HCT116 (cell line): ENCODE data around the gene PURA. TPM values are rescaled to one million over a fixed set of nuclear protein-coding genes. Genes with fewer than 3 reads are reported as not detected.

Source experiments
- ATAC-seq: fragments of 200-7000 bp; cut with Tn5 transposase; 2 replicates; pipeline ENCODE4 v1.9.1; 2020; ENCODE audit warnings: mild to moderate bottlenecking, moderate library complexity
- BruUV-seq: library from RNA; stranded (reverse); fragments of 400-500 nt; replicated peaks from 2 replicates; lab custom pipeline; 2021; lab: Mats Ljungman, UMichigan
- CTCF ChIA-PET: fragments of 300-600 bp; sonication (Branson Sonifier 250); formaldehyde crosslinking; loops from one replicate; lab custom pipeline; 2021; ENCODE audit warnings: antibody characterized with exemption; lab: Charles Lee
- POLR2A ChIA-PET: fragments of 300-600, 350-600 bp; sonication (Branson Sonifier 250); formaldehyde crosslinking; loops from one replicate; lab custom pipeline; 2021; ENCODE audit warnings: antibody characterized with exemption; lab: Charles Lee
- RAD21 ChIA-PET, 2 experiments: fragments of 300-600 bp; sonication (Branson Sonifier 250); formaldehyde crosslinking; loops; one replicate each; lab custom pipeline; 2023; ENCODE audit warnings: low total read pairs in 2 of 2; ENCODE audit not compliant: uncharacterized antibody in 2 of 2, unreplicated experiment in 2 of 2, low non-redundant PET in 1 of 2; lab: Charles Lee
- DNase-seq: peaks from one replicate; pipeline ENCODE4 v3.0.0-alpha.2; 2010; ENCODE audit warnings: low read depth, low spot score
- H2AFZ ChIP-seq: fragments of 200-600 bp; shearing (Covaris generic), sonication (generic); 2 replicates; pipeline ENCODE4 v1.6.1; 2017; ENCODE audit warnings: low read depth, mixed run types, mixed read lengths, antibody characterized with exemption, low read length; ENCODE audit not compliant: poor library complexity, severe bottlenecking
- H3K27ac ChIP-seq: 2 replicates; pipeline ENCODE4 v1.5.1; 2012; ENCODE audit warnings: low read depth, low read length
- H3K27me3 ChIP-seq: fragments of 200-600 bp; sonication (generic); 2 replicates; pipeline ENCODE4 v1.6.1; 2016; ENCODE audit warnings: mixed run types, low read length, mixed read lengths; ENCODE audit not compliant: insufficient read depth
- H3K36me3 ChIP-seq, 2 experiments: fragments of 200-500 bp in 1 of 2; fragments of 200-600 bp in 1 of 2; sonication (Bioruptor generic) in 1 of 2; sonication (generic) in 1 of 2; 2 replicates each; pipeline versions ENCODE4 v1.5.1 to v1.6.1; 2014 to 2016; ENCODE audit warnings: low read length in 2 of 2, inconsistent platforms in 1 of 2, mixed read lengths in 1 of 2, mixed run types in 1 of 2; ENCODE audit not compliant: insufficient read depth in 2 of 2, control insufficient read depth in 1 of 2
- H3K4me1 ChIP-seq, 2 experiments: fragments of 200-600 bp in 1 of 2; sonication (generic) in 1 of 2; 2 replicates each; pipeline versions ENCODE4 v1.5.1 to v1.6.1; 2012 to 2017; ENCODE audit warnings: low read length in 2 of 2, inconsistent platforms in 1 of 2, mild to moderate bottlenecking in 1 of 2, mixed read lengths in 1 of 2, mixed run types in 1 of 2, moderate library complexity in 1 of 2; ENCODE audit not compliant: insufficient read depth in 2 of 2, control insufficient read depth in 1 of 2
- H3K4me2 ChIP-seq: fragments of 200-600 bp; sonication (generic); 2 replicates; pipeline ENCODE4 v1.6.1; 2017; ENCODE audit warnings: mixed run types, low read length, mixed read lengths
- H3K4me3 ChIP-seq, 2 experiments: fragments of 200-600 bp in 1 of 2; sonication (generic) in 1 of 2; replicated peaks in 1 of 2; 2 replicates each; pipeline ENCODE4 v1.5.1; 2011 to 2016; ENCODE audit warnings: low read length in 2 of 2, control low read depth in 1 of 2, low read depth in 1 of 2, mild to moderate bottlenecking in 1 of 2, mixed read lengths in 1 of 2, mixed run types in 1 of 2
- H3K79me2 ChIP-seq: fragments of 200-600 bp; sonication (generic); 2 replicates; pipeline ENCODE4 v1.6.1; 2017; ENCODE audit warnings: mild to moderate bottlenecking, mixed run types, low read length, moderate library complexity, mixed read lengths; ENCODE audit not compliant: insufficient read depth
- H3K9ac ChIP-seq: fragments of 200-600 bp; sonication (generic); 2 replicates; pipeline ENCODE4 v1.6.1; 2016; ENCODE audit warnings: low read length, mixed read lengths
- H3K9me2 ChIP-seq: fragments of 200-600 bp; sonication (generic), shearing (Covaris generic); 2 replicates; pipeline ENCODE4 v1.6.1; 2017; ENCODE audit warnings: mixed run types, mild to moderate bottlenecking, moderate library complexity; ENCODE audit not compliant: insufficient read depth
- H3K9me3 ChIP-seq, 2 experiments: fragments of 200-500 bp in 1 of 2; fragments of 200-600 bp in 1 of 2; sonication (Bioruptor generic) in 1 of 2; sonication (generic) in 1 of 2; 2 replicates each; pipeline ENCODE4 v1.6.1; 2014 to 2017; ENCODE audit warnings: low read length in 2 of 2, mixed read lengths in 2 of 2, inconsistent platforms in 1 of 2, low read depth in 1 of 2, mild to moderate bottlenecking in 1 of 2, mixed run types in 1 of 2, moderate library complexity in 1 of 2; ENCODE audit not compliant: control insufficient read depth in 1 of 2, insufficient read depth in 1 of 2
- H4K20me1 ChIP-seq: fragments of 200-600 bp; sonication (generic), shearing (Covaris generic); 2 replicates; pipeline ENCODE4 v1.6.1; 2017; ENCODE audit warnings: mixed run types, mild to moderate bottlenecking, moderate library complexity; ENCODE audit not compliant: insufficient read depth
- ATF3 ChIP-seq: IDR thresholded peaks from 2 replicates; pipeline ENCODE4 v1.6.1; 2012
- CBX3 ChIP-seq: IDR thresholded peaks from 2 replicates; pipeline ENCODE4 v1.6.1; 2012; ENCODE audit warnings: low read depth
- CTCF ChIP-seq, 3 experiments: fragments of 200-600 bp in 1 of 3; sonication (generic) in 1 of 3; IDR thresholded peaks in 2 of 3; conservative IDR thresholded peaks in 1 of 3; 2 replicates each; pipeline ENCODE4 v1.5.1; 2012 to 2017; ENCODE audit warnings: low read depth in 2 of 3, low read length in 2 of 3, antibody characterized with exemption in 1 of 3, borderline replicate concordance in 1 of 3, control low read depth in 1 of 3, mild to moderate bottlenecking in 1 of 3, mixed read lengths in 1 of 3, mixed run types in 1 of 3, moderate library complexity in 1 of 3; ENCODE audit not compliant: insufficient read depth in 1 of 3
- EGR1 ChIP-seq: IDR thresholded peaks from 2 replicates; pipeline ENCODE4 v1.6.1; 2012; ENCODE audit warnings: low read depth
- EZH2 ChIP-seq: fragments of 200-600 bp; sonication (generic); IDR thresholded peaks from 2 replicates; pipeline ENCODE4 v1.6.1; 2017; ENCODE audit warnings: antibody characterized with exemption, mixed run types
- EZH2phosphoT487 ChIP-seq: fragments of 200-600 bp; IDR thresholded peaks from 2 replicates; pipeline ENCODE4 v1.6.1; 2018; ENCODE audit warnings: antibody characterized with exemption, borderline replicate concordance
- FOSL1 ChIP-seq: IDR thresholded peaks from 2 replicates; pipeline ENCODE4 v1.6.1; 2012; ENCODE audit warnings: low read depth
- MAX ChIP-seq: IDR thresholded peaks from 2 replicates; pipeline ENCODE4 v1.6.1; 2012
- POLR2A ChIP-seq: IDR thresholded peaks from 2 replicates; pipeline ENCODE4 v1.7.0; 2011; ENCODE audit warnings: borderline replicate concordance; ENCODE audit not compliant: insufficient read depth, insufficient read length; ENCODE audit errors: extremely low read depth
- POLR2AphosphoS5 ChIP-seq: IDR thresholded peaks from 2 replicates; pipeline ENCODE4 v1.6.1; 2011; ENCODE audit warnings: mild to moderate bottlenecking, low read depth, low read length, moderate library complexity
- RAD21 ChIP-seq: IDR thresholded peaks from 2 replicates; pipeline ENCODE4 v1.6.1; 2012; ENCODE audit warnings: low read depth, mild to moderate bottlenecking
- TCF7L2 ChIP-seq: IDR thresholded peaks from 2 replicates; pipeline ENCODE4 v1.7.0; 2011; ENCODE audit warnings: borderline replicate concordance, inconsistent platforms; ENCODE audit not compliant: insufficient read depth, insufficient read length; ENCODE audit errors: extremely low read depth
- YY1 ChIP-seq: IDR thresholded peaks from 2 replicates; pipeline ENCODE4 v1.6.1; 2011; ENCODE audit warnings: low read length, low read depth, moderate library complexity, mild to moderate bottlenecking; ENCODE audit not compliant: insufficient replicate concordance; ENCODE audit errors: extremely low read depth
- ZBTB33 ChIP-seq: IDR thresholded peaks from 2 replicates; pipeline ENCODE4 v1.6.1; 2011; ENCODE audit warnings: mild to moderate bottlenecking, low read length, moderate library complexity; ENCODE audit not compliant: insufficient replicate concordance; ENCODE audit errors: extremely low read depth
- ZFX ChIP-seq: fragments of 450-650 bp; IDR thresholded peaks from 2 replicates; pipeline ENCODE4 v1.6.1; 2017
- intact Hi-C: fragments of 100-400 bp; cut with micrococcal nuclease; formaldehyde crosslinking; loops from 2 replicates; pipeline ENCODE4 v1.10.0; 2022
- total RNA-seq: library from RNA; stranded (reverse); gene quantifications from one replicate; pipeline ENCODE4 v1.2.1, GENCODE V29; 2021; ENCODE audit not compliant: unreplicated experiment

PURA gene
- total RNA-seq, 1 experiment from 2014 or later: 15.2 TPM

- TF ChIP-seq YY1 (peak; percentile 71), EGR1 (no peak), POLR2A (no peak), TCF7L2 (peak; percentile 15)
Observed at GRCh38 chr5:140113699-140114263, at the start of gene PURA (continued).

GRCh38 chr5:140072812-140073211, 41.1 kb upstream of the PURA start:
- H3K9me2 ChIP-seq: no peaks in the 10 kb centered on the region
- no peak for DNase-seq
- no peaks in the 10 kb centered on the region for H3K9me3 ChIP-seq
- no peaks in the 10 kb centered on the region for H3K27me3 ChIP-seq
- no peaks in the 10 kb centered on the region for H3K36me3 ChIP-seq
- POLR2A ChIA-PET: interaction anchor here (0.6 kb wide), 1 partner anchor 498 kb away, joined by 3 read pairs; no protein-coding TSS in a partner anchor
- H3K27ac ChIP-seq: no peak overlapping the region
- intact Hi-C loops: loop anchor here (1.0 to 10.0 kb wide), 4 partner anchors 71 to 282 kb away; no protein-coding TSS in a partner anchor
- H2AFZ ChIP-seq: peak overlapping the region; percentile 76
- RAD21 ChIA-PET: interaction anchor here (0.8 to 1.0 kb wide), 3 partner anchors 73 to 87 kb away, joined by 3 to 4 read pairs (median 3); no protein-coding TSS in a partner anchor
- no peak overlapping the region for H3K4me3 ChIP-seq
- BruUV-seq: no TSS peak
- H3K4me1 ChIP-seq: 0 out of 4 replicates have a peak, but pooled peaks cover 0 to 4% of the 10 kb centered on the region in 2 experiments
- no peaks in the 10 kb centered on the region for H3K79me2 ChIP-seq
- no peak overlapping the region for H3K4me2 ChIP-seq
- no peaks in the 10 kb centered on the region for H4K20me1 ChIP-seq
- no peak for ATAC-seq
- H3K9ac ChIP-seq: no peak overlapping the region
- CTCF ChIA-PET: interaction anchor here (0.6 to 4.6 kb wide), 17 partner anchors 8 to 286 kb away, joined by 3 to 39 read pairs (median 4); no protein-coding TSS in a partner anchor
- TF ChIP-seq EGR1: no peak
- no peak for TF ChIP-seq POLR2A
- no peak for TF ChIP-seq MAX
- no peak for TF ChIP-seq EZH2phosphoT487
- no peak for TF ChIP-seq ZFX
- no peak for TF ChIP-seq EZH2
- no peak for TF ChIP-seq CTCF (IDR thresholded peaks at IDR 0.05 in 2 of 3, conservative IDR thresholded peaks at IDR 0.05 in 1 of 3; ENCODE audit: borderline replicate concordance in 1 of 3, insufficient read depth in 1 of 3, low read depth in 2 of 3, low read length in 2 of 3)
- TF ChIP-seq CBX3: no peak
- no peak for TF ChIP-seq YY1
- no peak for TF ChIP-seq ZBTB33
- no peak for TF ChIP-seq POLR2AphosphoS5
- no peak for TF ChIP-seq ATF3
- no peak for TF ChIP-seq RAD21
- no peak for TF ChIP-seq TCF7L2
- TF ChIP-seq FOSL1: no peak
